Measurements from ENCODE around the gene BCAS4.
"Not testable (repeated sequence)": the region's sequence is repeated elsewhere in the genome, so short reads cannot be mapped to it uniquely, and the experiment has no call there.

Gene BCAS4

DNA sequence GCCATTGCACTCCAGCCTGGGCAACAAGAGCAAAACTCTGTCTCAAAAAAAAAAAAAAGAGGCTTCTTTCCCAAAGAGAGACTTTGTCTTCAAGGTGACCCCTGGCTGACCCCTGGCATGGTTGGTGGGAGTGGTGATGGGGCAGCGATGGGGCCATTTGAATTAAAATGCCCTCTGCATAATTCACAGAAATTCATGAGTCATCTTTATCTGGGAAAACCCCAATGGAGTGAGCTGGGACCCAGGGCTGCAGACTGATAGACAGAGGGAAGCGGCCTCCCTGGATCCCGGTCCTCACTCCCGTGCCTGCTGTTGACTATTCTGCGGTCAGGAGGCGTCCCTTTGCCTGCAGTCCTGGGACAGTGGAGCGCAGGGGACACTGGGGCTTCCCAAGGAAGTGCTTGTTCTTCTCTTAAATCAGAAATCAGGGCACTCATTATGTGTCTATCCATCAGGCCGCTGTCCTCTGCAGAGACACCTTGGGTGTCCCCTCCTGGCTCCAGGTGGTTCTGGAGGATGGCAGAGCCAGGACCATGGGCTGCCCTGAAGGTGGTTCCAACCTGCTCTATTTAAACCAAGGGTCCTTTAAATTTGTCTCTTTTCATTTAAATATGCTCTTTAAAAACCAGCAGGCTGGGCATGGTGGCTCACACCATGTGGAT lies 23.3 kb upstream of the BCAS4 start:
- in situ Hi-C loops (cut with MboI; ENCODE audit: low sequenced_read_pairs) = not testable (repeated sequence)

- in situ Hi-C loops (cut with MboI; ENCODE audit: low sequenced_read_pairs) = no loop called here
These were observed 22.3 kb upstream of the BCAS4 start for GRCh38 chr20:50772420-50773185.

DNA sequence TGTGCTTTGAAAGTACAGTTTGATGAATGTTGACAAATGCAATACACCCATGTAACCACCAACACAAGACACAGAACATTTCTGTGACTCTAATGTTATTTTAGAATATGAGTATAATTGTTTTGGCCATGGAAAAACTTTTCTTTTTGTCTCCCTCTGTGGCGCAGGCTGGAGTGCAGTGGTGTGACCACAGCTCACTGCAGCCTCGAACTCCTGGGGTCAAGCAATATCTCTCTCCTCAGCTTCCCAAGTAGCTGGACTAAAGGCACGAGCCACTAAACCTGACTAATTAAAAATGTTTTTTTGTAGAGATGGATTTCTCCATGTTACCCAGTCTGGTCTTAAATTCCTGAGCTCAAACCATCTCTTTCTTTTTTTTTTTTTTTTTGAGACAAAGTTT lies 20.3 kb upstream of the BCAS4 start:
- in situ Hi-C loops (cut with MboI; ENCODE audit: low sequenced_read_pairs) = no loop called here

- in situ Hi-C loops (cut with MboI; ENCODE audit: low sequenced_read_pairs) = no loop called here
These were observed 18.6 kb upstream of the BCAS4 start for GRCh38 chr20:50776122-50776817.

DNA sequence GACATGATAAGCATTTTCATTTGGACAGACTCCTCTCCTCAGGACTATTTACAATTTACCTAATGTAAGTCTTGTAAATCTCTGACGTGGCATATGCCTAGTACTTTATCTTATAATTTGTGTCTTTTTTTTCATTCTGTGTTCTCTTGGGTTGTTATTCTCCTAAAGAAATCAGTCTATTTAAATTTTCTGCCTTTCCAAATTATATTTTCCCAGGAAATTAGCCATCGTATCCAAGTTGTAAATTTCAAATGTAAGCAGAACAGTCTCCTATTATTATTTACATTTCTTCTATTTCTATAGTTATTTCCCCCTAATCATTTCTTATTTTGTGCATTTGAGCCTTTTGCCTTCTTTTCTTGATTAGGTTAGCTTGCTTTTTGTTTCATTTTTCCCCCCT lies 17.5 kb upstream of the BCAS4 start:
- in situ Hi-C loops (cut with MboI; ENCODE audit: low sequenced_read_pairs) = no loop called here

DNA sequence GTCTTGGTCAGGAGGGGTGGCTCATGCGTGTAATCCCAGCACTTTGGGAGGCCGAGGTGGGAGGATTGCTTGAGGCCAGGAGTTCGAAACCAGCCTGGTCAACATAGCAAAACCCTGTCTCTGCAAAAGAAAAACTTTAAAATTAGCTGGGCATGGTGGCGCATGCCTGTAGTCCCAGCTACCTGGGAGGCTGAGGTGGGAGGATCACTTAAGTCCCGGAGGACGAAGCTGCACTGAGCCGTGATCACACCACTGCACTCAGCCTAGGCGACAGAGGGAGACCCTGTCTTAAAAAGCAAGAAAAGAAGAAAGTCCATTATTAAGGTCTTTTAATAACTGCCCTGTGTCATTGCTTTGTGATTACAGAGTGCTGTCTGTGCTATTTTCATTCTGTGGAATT lies 15.9 kb upstream of the BCAS4 start:
- in situ Hi-C loops (cut with MboI; ENCODE audit: low sequenced_read_pairs) = not testable (repeated sequence)

DNA sequence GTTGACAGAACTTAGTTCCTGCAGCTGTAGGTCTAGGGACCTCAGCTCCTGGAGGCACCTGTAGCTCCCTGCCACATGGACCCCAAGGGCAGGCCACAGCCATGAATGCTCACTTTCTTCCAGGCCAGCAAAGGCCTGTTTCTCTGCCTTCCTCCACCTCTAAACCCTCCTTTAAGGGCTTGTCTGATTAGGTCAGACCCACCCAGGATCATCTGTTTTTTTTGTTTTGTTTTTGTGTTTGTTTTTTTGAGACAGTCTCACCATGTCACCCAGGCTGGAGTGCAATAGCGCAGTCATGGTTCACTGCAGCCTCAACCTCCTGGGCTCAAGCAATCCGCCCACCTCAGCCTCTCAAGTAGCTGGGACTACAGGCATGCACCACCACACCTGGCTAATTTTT lies 11.5 kb upstream of the BCAS4 start:
- in situ Hi-C loops (cut with MboI; ENCODE audit: low sequenced_read_pairs) = no loop called here

- in situ Hi-C loops (cut with MboI; ENCODE audit: low sequenced_read_pairs) = no loop called here
These were observed 11.0 kb upstream of the BCAS4 start for GRCh38 chr20:50783903-50784302.

DNA sequence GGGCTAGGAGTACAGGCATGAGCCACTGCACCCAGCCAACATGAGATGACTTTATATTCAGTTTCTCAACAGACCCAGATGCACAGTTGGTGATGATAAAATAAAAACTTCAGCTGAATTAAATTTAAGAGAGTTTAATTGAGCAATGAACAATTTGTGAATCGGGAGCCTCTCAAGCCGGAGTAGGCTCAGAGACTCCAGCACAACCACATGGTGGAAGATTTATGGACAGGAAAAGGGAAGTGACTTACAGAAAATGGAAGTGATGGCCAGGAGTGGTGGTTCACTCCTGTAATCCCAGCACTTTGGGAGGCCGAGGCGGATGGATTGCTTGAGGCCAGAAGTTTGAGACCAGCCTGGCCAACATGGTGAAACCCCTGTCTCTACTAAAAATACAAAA lies 10.4 kb upstream of the BCAS4 start:
- in situ Hi-C loops (cut with MboI; ENCODE audit: low sequenced_read_pairs) = no loop called here

- in situ Hi-C loops (cut with MboI; ENCODE audit: low sequenced_read_pairs) = no loop called here
These were observed 8.2 kb upstream of the BCAS4 start for GRCh38 chr20:50786703-50787102.

- in situ Hi-C loops (cut with MboI; ENCODE audit: low sequenced_read_pairs) = no loop called here
These were observed 7.7 kb upstream of the BCAS4 start for GRCh38 chr20:50787181-50787580.

DNA sequence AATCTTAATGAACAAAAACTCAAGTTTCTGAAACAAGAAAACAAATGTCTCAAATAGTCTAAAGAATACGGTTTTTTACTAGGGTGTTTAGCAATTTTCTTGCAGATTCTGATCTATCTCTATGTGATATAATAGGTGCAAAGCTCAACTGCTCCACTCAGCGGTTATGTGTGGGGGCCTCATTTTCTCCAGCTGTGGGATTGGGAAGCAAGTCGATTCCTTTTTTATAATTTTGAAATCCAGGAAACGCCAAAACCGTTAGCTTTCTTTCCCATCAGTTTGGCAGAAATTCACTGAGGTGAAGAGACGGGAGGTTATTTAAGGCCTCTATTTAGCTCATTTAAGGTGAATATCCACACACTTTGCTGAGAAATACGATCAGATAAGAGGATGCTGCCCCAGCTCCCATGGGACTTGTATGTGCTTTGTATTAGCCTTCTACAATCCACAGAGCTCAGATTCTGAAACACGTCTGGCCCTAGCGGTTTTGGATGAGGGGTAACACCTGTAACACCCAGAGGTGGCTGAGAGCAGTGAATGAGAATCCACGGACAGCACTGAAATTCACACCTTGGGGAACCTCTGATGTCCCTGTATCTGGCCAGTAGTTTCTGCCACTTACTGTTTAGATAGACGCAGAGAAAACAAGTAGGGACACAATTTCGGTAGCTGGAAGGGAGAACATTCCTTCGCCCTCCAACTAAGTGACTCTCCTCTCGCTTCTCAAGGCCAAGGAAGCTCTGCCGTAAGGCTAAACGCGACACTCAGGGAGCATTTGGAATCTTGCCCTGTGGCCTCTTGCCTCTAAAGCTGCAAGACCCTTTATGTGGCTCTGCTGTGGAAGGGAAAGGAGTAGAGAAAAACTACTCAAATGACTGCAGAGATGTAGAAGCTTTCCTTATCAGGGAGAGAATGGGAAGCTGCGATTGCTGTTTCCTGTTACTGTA lies 6.5 kb upstream of the BCAS4 start:
- in situ Hi-C loops (cut with MboI; ENCODE audit: low sequenced_read_pairs) = no loop called here

- in situ Hi-C loops (cut with MboI; ENCODE audit: low sequenced_read_pairs) = no loop called here
These were observed 4.8 kb upstream of the BCAS4 start for GRCh38 chr20:50789968-50790650.

- in situ Hi-C loops (cut with MboI; ENCODE audit: low sequenced_read_pairs) = no loop called here
These were observed 4.1 kb upstream of the BCAS4 start for GRCh38 chr20:50790651-50791277.

GRCh38 chr20:50792708-50793574 lies 1.9 kb upstream of the BCAS4 start:
- in situ Hi-C loops (cut with MboI; ENCODE audit: low sequenced_read_pairs) = no loop called here

GRCh38 chr20:50793575-50794016 lies 1.3 kb upstream of the BCAS4 start:
- in situ Hi-C loops (cut with MboI; ENCODE audit: low sequenced_read_pairs) = not testable (repeated sequence)

GRCh38 chr20:50794181-50794845 lies 548 bp upstream of the BCAS4 start:
- in situ Hi-C loops (cut with MboI; ENCODE audit: low sequenced_read_pairs) = no loop called here

- in situ Hi-C loops (cut with MboI; ENCODE audit: low sequenced_read_pairs) = no loop called here
These were observed 2.3 kb downstream of the BCAS4 start for GRCh38 chr20:50797142-50797541.

Data from HL-60/S4 treated with phorbol 12-myristate 13-acetate at 8.2 ng/mL for 4 days and 3 days (cell line).